ENCODE data around the gene RPL39.
"Not testable (repeated sequence)": the region's sequence is repeated elsewhere in the genome, so short reads cannot be mapped to it uniquely, and the experiment has no call there.

RPL39 gene

DNA sequence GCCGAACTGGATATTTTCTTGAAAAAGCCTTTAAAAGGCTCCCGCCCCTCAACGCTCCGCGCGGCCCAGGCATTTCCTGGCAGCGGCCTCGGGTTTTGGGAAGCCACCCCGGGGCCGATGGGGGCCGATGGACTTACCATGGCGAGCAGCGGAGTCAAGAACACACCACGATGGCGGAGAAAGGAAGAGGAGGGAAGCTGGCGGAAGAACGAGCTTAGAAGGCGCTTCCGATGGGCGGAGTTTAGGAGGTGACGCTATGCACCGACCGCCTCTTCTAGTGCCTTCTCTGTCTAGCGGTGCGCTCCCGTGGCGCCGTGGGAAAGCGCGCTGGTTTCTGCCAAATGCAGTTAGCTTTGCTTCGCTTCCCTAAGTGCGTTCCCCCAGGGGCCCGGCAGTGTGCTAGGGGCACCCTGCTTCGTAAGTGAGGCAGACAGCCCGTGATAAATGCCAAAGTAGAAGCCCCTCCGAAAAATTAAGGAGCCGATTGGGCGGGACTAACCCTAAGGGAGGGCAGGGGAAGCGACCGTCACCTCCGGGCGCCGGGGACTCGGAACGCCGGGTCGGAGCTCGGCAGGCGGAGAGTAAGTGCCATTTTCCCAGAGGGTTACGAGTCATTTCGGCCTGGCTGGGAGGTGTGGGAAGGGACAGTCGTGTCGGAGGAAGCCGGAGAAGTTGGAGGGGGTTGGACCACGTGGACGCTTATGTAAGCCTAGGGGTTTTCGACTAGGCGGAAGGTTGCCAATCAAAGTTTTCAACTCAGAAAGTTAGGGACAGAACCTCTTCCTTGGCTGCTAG, at the start of gene RPL39:
Gene RPL39, minus strand, starts transcription at position 194 of the 795 bp plus-strand sequence. Its CDS starts 54 bp downstream, at position 140.
- peak within 1 kb of the TSS; percentile 79 for H3K4me3 ChIP-seq (ENCODE audit: low read depth, low read length)
- peak; percentile 92 for DNase-seq (ENCODE audit: low read depth)
- TF ChIP-seq CTCF (conservative IDR thresholded peaks at IDR 0.05; ENCODE audit: low read depth, low read length), result no peak

GRCh38 chrX:119833905-119834304, 42.5 kb upstream of the RPL39 start:
- H3K4me3 ChIP-seq (ENCODE audit: low read depth, low read length), result no peak overlapping the region
- TF ChIP-seq CTCF (conservative IDR thresholded peaks at IDR 0.05; ENCODE audit: low read depth, low read length), result no peak
- DNase-seq (ENCODE audit: low read depth), result no peak

DNA sequence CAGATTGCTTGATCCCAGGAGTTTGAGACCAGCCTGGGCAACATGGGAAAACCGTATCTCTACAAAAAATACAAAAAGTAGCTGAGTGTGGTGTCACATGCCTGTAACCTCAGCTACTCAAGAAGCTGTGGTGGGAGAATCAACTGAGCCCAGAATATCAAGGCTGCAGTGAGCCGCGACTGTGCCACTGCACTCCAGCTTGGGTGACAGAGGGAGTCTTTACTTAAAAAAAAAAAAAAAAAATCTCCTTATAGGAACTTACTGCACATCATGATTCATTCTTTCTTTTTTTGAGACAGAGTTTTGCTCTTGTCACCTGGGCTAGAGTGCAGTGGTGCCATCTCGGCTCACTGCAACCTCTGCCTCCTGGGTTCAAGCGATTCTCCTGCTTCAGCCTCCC, 37.0 kb upstream of the RPL39 start:
- H3K4me3 ChIP-seq (ENCODE audit: low read depth, low read length), result no peak overlapping the region
- DNase-seq (ENCODE audit: low read depth), result no peak
- no peak for TF ChIP-seq CTCF (conservative IDR thresholded peaks at IDR 0.05; ENCODE audit: low read depth, low read length)

GRCh38 chrX:119826399-119826959, 35.0 kb upstream of the RPL39 start:
- DNase-seq (ENCODE audit: low read depth), result peak; percentile 46
- no peak overlapping the region for H3K4me3 ChIP-seq (ENCODE audit: low read depth, low read length)
- no peak for TF ChIP-seq CTCF (conservative IDR thresholded peaks at IDR 0.05; ENCODE audit: low read depth, low read length)

DNA sequence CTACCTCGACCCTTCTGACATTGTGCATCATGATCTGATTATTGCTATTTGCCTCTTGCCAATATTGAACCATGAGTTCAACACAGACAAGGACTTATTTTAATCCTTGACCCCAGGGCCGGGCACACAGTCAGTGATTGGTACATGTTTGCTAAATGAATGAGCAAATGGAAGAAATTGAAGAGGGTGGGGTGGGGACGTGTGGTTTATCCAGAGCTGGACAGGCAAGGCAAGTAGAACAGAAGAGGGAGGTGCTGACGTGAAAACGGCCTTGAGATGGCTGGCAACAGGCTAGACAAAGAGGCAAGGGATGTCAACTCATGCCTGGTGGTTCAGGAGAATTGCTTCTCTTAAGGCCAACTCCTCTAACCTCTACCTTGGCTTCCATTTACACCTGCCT, 32.8 kb upstream of the RPL39 start:
- not testable (repeated sequence) for H3K4me3 ChIP-seq (ENCODE audit: low read depth, low read length); DNase-seq (ENCODE audit: low read depth)

DNA sequence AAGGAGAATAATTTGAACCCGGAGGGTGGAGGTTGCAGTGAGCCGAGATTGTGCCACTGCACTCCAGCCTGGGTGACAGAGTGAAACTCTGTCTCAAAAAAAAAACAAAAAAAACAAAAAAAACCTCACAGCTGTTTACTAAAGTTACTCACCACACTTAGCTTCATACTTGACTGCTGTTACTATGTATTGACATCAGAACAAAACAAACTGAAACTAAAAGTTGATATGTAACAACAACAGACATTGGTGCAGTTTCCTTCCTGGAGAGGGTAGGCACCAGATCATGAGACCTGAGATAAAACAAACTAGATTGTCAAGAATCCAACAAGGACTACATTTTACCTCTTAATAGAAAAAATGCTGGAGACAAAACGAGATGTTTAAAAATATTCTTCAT, 30.3 kb upstream of the RPL39 start:
- peak; percentile 63 for DNase-seq (ENCODE audit: low read depth)
- not testable (repeated sequence) for H3K4me3 ChIP-seq (ENCODE audit: low read depth, low read length)

- peak; percentile 35 for DNase-seq (ENCODE audit: low read depth)
- no peak overlapping the region for H3K4me3 ChIP-seq (ENCODE audit: low read depth, low read length)
- no peak for TF ChIP-seq CTCF (conservative IDR thresholded peaks at IDR 0.05; ENCODE audit: low read depth, low read length)
Observed at GRCh38 chrX:119817130-119817690, 25.8 kb upstream of the RPL39 start.

- no peak for TF ChIP-seq CTCF (conservative IDR thresholded peaks at IDR 0.05; ENCODE audit: low read depth, low read length)
- no peak for DNase-seq (ENCODE audit: low read depth)
- H3K4me3 ChIP-seq (ENCODE audit: low read depth, low read length), result no peak overlapping the region
Observed at GRCh38 chrX:119816300-119816699, 24.9 kb upstream of the RPL39 start.
